Measurements from ENCODE around the gene DAPP1. TPM values are rescaled to one million over a fixed set of nuclear protein-coding genes. Genes with fewer than 3 reads are reported as not detected.

DAPP1 gene
- total and polyA plus RNA-seq, 2 experiments from 2014 or later: 0.09 TPM; not detected in 1

- no peak overlapping the region for H3K27ac ChIP-seq
- no peak for TF ChIP-seq CTCF (IDR thresholded peaks at IDR 0.05; ENCODE audit: low read depth, low read length)
These were observed 60.3 kb downstream of the DAPP1 start for GRCh38 chr4:99876946-99877345.

GRCh38 chr4:99878604-99879003 lies 62.0 kb downstream of the DAPP1 start:
- H3K27me3 ChIP-seq: no peaks in the 10 kb centered on the region
- no peaks in the 10 kb centered on the region for H3K4me1 ChIP-seq (ENCODE audit: low read depth)
- TF ChIP-seq CTCF (IDR thresholded peaks at IDR 0.05; ENCODE audit: low read depth, low read length): no peak
- H3K36me3 ChIP-seq: peaks cover 27% of the 10 kb centered on the region
- H3K9me3 ChIP-seq (ENCODE audit: low read depth): no peaks in the 10 kb centered on the region
- no peak overlapping the region for H3K27ac ChIP-seq
- H3K4me3 ChIP-seq: no peak overlapping the region
- no peak for DNase-seq (ENCODE audit: low read depth in 1 of 2, low spot score in 1 of 2)

More at GRCh38 chr4:99876946-99877345, 60.3 kb downstream of the DAPP1 start:
- Histone ChIP-seq H3K4me3 (no peak overlapping the region), H3K36me3 (peaks cover 20% of the 10 kb centered on the region), H3K4me1 (ENCODE audit: low read depth) (no peaks in the 10 kb centered on the region), H3K9me3 (ENCODE audit: low read depth) (no peaks in the 10 kb centered on the region), H3K27me3 (no peaks in the 10 kb centered on the region)
- DNase-seq (ENCODE audit: low read depth in 1 of 2, low spot score in 1 of 2): no peak

GRCh38 chr4:99879458-99879857 lies 62.8 kb downstream of the DAPP1 start:
- Histone ChIP-seq H3K4me1 (ENCODE audit: low read depth) (no peaks in the 10 kb centered on the region), H3K27me3 (no peaks in the 10 kb centered on the region), H3K27ac (no peak overlapping the region), H3K9me3 (ENCODE audit: low read depth) (no peaks in the 10 kb centered on the region), H3K36me3 (peaks cover 27% of the 10 kb centered on the region), H3K4me3 (no peak overlapping the region)
- no peak for DNase-seq (ENCODE audit: low read depth in 1 of 2, low spot score in 1 of 2)
- no peak for TF ChIP-seq CTCF (IDR thresholded peaks at IDR 0.05; ENCODE audit: low read depth, low read length)

- no peaks in the 10 kb centered on the region for H3K27me3 ChIP-seq
- no peak overlapping the region for H3K27ac ChIP-seq
- TF ChIP-seq CTCF (IDR thresholded peaks at IDR 0.05; ENCODE audit: low read depth, low read length): peak; percentile 40
- H3K4me3 ChIP-seq: no peak overlapping the region
- H3K4me1 ChIP-seq (ENCODE audit: low read depth): no peaks in the 10 kb centered on the region
- H3K9me3 ChIP-seq (ENCODE audit: low read depth): no peaks in the 10 kb centered on the region
- peaks cover 28% of the 10 kb centered on the region for H3K36me3 ChIP-seq
- peak; percentile 51 to 61 for DNase-seq (ENCODE audit: low read depth in 1 of 2, low spot score in 1 of 2)
These were observed 68.5 kb downstream of the DAPP1 start for GRCh38 chr4:99885063-99885664.

GRCh38 chr4:99885687-99886086 lies 69.1 kb downstream of the DAPP1 start:
- no peak overlapping the region for H3K27ac ChIP-seq
- DNase-seq (ENCODE audit: low read depth in 1 of 2, low spot score in 1 of 2): no peak
- peaks cover 23% of the 10 kb centered on the region for H3K36me3 ChIP-seq
- H3K27me3 ChIP-seq: no peaks in the 10 kb centered on the region
- no peaks in the 10 kb centered on the region for H3K9me3 ChIP-seq (ENCODE audit: low read depth)
- TF ChIP-seq CTCF (IDR thresholded peaks at IDR 0.05; ENCODE audit: low read depth, low read length): no peak
- H3K4me3 ChIP-seq: no peak overlapping the region
- no peaks in the 10 kb centered on the region for H3K4me1 ChIP-seq (ENCODE audit: low read depth)
